Naive thymus-derived CD4-positive, alpha-beta T cell (primary cell): ENCODE data around the gene CD300C. TPM values are rescaled to one million over a fixed set of nuclear protein-coding genes. Genes with fewer than 3 reads are reported as not detected.
"Not testable (repeated sequence)": the region's sequence is repeated elsewhere in the genome, so short reads cannot be mapped to it uniquely, and the experiment has no call there.

Experiments
- ATAC-seq: fragments of 150-1000 bp; cut with Tn5 transposase; 2 replicates; pipeline ENCODE4 v1.10.0; 2021; ENCODE audit warnings: mild to moderate bottlenecking, moderate library complexity
- CTCF ChIA-PET: fragments of 350-600 bp; sonication (Branson Sonifier 250); formaldehyde crosslinking; loops from one replicate; lab custom pipeline; 2021; ENCODE audit warnings: antibody characterized with exemption; lab: Charles Lee
- POLR2A ChIA-PET: fragments of 350-600 bp; sonication (Branson Sonifier 250); formaldehyde crosslinking; loops from one replicate; lab custom pipeline; 2021; ENCODE audit warnings: antibody characterized with exemption, inconsistent platforms; lab: Charles Lee
- DNase-seq, 9 donors: peaks; one replicate each; pipeline versions ENCODE4 v3.0.0 to v3.0.0-alpha.2; 2020 to 2022; ENCODE audit warnings: mixed read lengths in 1 of 9
- H3K27ac ChIP-seq: one replicate; pipeline ENCODE4 v1.7.0; 2013; ENCODE audit warnings: mild to moderate bottlenecking, low read depth, low read length, moderate library complexity
- H3K27me3 ChIP-seq, 2 donors: one replicate each; pipeline ENCODE4 v1.7.0; 2013; ENCODE audit warnings: low read length in 2 of 2, mild to moderate bottlenecking in 2 of 2, moderate library complexity in 2 of 2; ENCODE audit not compliant: control insufficient read depth in 2 of 2, insufficient read depth in 2 of 2
- H3K36me3 ChIP-seq, 3 experiments: 1 replicate in 2 of 3; 2 replicates in 1 of 3; pipeline ENCODE4 v1.7.0; 2013; ENCODE audit warnings: low read length in 3 of 3, mild to moderate bottlenecking in 3 of 3, moderate library complexity in 1 of 3; ENCODE audit not compliant: insufficient read depth in 3 of 3, control insufficient read depth in 2 of 3
- H3K4me1 ChIP-seq, 2 donors: one replicate each; pipeline ENCODE4 v1.7.0; 2013; ENCODE audit warnings: low read length in 2 of 2, mild to moderate bottlenecking in 2 of 2, moderate library complexity in 1 of 2; ENCODE audit not compliant: control insufficient read depth in 2 of 2, insufficient read depth in 2 of 2
- H3K4me3 ChIP-seq: 2 replicates; pipeline ENCODE4 v1.7.0; 2013; ENCODE audit warnings: mild to moderate bottlenecking, low read length
- H3K9me3 ChIP-seq, 3 experiments: 1 replicate in 2 of 3; 2 replicates in 1 of 3; pipeline ENCODE4 v1.7.0; 2013; ENCODE audit warnings: low read length in 3 of 3; ENCODE audit not compliant: control insufficient read depth in 2 of 3
- H3K27ac Mint-ChIP-seq, 9 donors: one replicate each; pipeline ENCODE4 v1.8.0; 2020 to 2022; ENCODE audit warnings: mixed read lengths in 9 of 9, mild to moderate bottlenecking in 8 of 9, moderate library complexity in 5 of 9, inconsistent platforms in 2 of 9
- H3K27me3 Mint-ChIP-seq, 5 donors: one replicate each; pipeline ENCODE4 v1.8.0; 2021 to 2022; ENCODE audit warnings: mixed read lengths in 5 of 5, mild to moderate bottlenecking in 1 of 5
- H3K36me3 Mint-ChIP-seq, 5 donors: one replicate each; pipeline ENCODE4 v1.8.0; 2020 to 2022; ENCODE audit warnings: mixed read lengths in 5 of 5, mild to moderate bottlenecking in 3 of 5, inconsistent platforms in 1 of 5
- H3K4me1 Mint-ChIP-seq, 7 donors: one replicate each; pipeline ENCODE4 v1.8.0; 2020 to 2022; ENCODE audit warnings: mixed read lengths in 7 of 7, mild to moderate bottlenecking in 3 of 7, inconsistent platforms in 1 of 7
- H3K4me3 Mint-ChIP-seq, 10 donors: one replicate each; pipeline ENCODE4 v1.8.0; 2020 to 2022; ENCODE audit warnings: mild to moderate bottlenecking in 10 of 10, mixed read lengths in 10 of 10, moderate library complexity in 6 of 10, inconsistent platforms in 2 of 10
- H3K9me3 Mint-ChIP-seq, 11 donors: one replicate each; pipeline ENCODE4 v1.8.0; 2020 to 2022; ENCODE audit warnings: mixed read lengths in 11 of 11, mild to moderate bottlenecking in 4 of 11, inconsistent platforms in 1 of 11, moderate library complexity in 1 of 11
- intact Hi-C, 2 donors: fragments of 100-400 bp; cut with micrococcal nuclease; formaldehyde crosslinking; loops; one replicate each; pipeline ENCODE4 v1.15.1; 2023
- polyA plus RNA-seq, 2 donors: library from polyadenylated mRNA; unstranded; fragments of 300-500 nt; fragmentation: Illumina TruSeq; gene quantifications; one replicate each; pipeline ENCODE4 v1.2.3, GENCODE V29; 2021
- total RNA-seq, 6 experiments: library from RNA in 5 of 6; stranded (reverse) in 5 of 6; gene quantifications; 1 replicate in 5 of 6; 2 replicates in 1 of 6; pipeline ENCODE4 v1.2.3 and lab custom pipeline; 2021 to 2026

The CD300C gene
- total and polyA plus RNA-seq, 7 experiments from 2014 or later, result 0.22 to 20.5 (median 0.58) TPM; not detected in 2

- intact Hi-C loops, result no loop called here
- H3K4me1 ChIP-seq, result no peaks in the 10 kb centered on the region
- no peak overlapping the region for H3K27ac ChIP-seq
- H3K27me3 ChIP-seq, result no peaks in the 10 kb centered on the region
- Mint-ChIP-seq H3K27me3 (peaks cover 7 to 27% (median 16%) of the 10 kb centered on the region in 5 donors), H3K9me3 (peaks cover 2 to 16% (median 10%) of the 10 kb centered on the region in 11 donors), H3K4me3 (no peak overlapping the region), H3K36me3 (peaks cover 0 to 12% (median 0%) of the 10 kb centered on the region in 5 donors), H3K27ac (no peak overlapping the region), H3K4me1 (peaks cover 0 to 10% (median 0%) of the 10 kb centered on the region in 7 donors)
- DNase-seq (peak in 1 of 9 donors; percentile 53), ATAC-seq (peak; percentile 87)
- no peaks in the 10 kb centered on the region for H3K9me3 ChIP-seq
- H3K36me3 ChIP-seq, result no peaks in the 10 kb centered on the region
- no peak overlapping the region for H3K4me3 ChIP-seq
- ChIA-PET POLR2A (no interaction called here), CTCF (no interaction called here)
Measured at GRCh38 chr17:74512624-74513091, 33.3 kb downstream of the CD300C start.

- ATAC-seq (no peak), DNase-seq (no peak)
- Mint-ChIP-seq H3K27me3 (peaks cover 4 to 26% (median 14%) of the 10 kb centered on the region in 5 donors), H3K4me3 (no peak overlapping the region), H3K9me3 (peaks cover 0 to 12% (median 9%) of the 10 kb centered on the region in 11 donors), H3K27ac (peak overlapping the region in 1 of 9 donors; percentile 15), H3K36me3 (peaks cover 0 to 12% (median 0%) of the 10 kb centered on the region in 5 donors), H3K4me1 (peaks cover 0 to 10% (median 0%) of the 10 kb centered on the region in 7 donors)
- ChIA-PET POLR2A (no interaction called here), CTCF (no interaction called here)
- H3K27ac ChIP-seq, result no peak overlapping the region
- no peaks in the 10 kb centered on the region for H3K36me3 ChIP-seq
- no peaks in the 10 kb centered on the region for H3K4me1 ChIP-seq
- H3K4me3 ChIP-seq, result no peak overlapping the region
- intact Hi-C loops, result no loop called here
- no peaks in the 10 kb centered on the region for H3K9me3 ChIP-seq
- H3K27me3 ChIP-seq, result no peaks in the 10 kb centered on the region
Measured at GRCh38 chr17:74512036-74512435, 33.9 kb downstream of the CD300C start.

GRCh38 chr17:74508156-74508555 is 37.8 kb downstream of the CD300C start:
- intact Hi-C loops, result no loop called here
- H3K4me1 ChIP-seq, result no peaks in the 10 kb centered on the region
- POLR2A ChIA-PET, result no interaction called here

GRCh38 chr17:74503949-74504348 is 42.0 kb downstream of the CD300C start:
- H3K27me3 Mint-ChIP-seq, result peaks cover 0 to 11% (median 0%) of the 10 kb centered on the region in 5 donors
- H3K4me3 ChIP-seq, H3K27ac ChIP-seq, H3K27me3 ChIP-seq, H3K4me1 ChIP-seq, intact Hi-C loops, CTCF ChIA-PET, H3K4me1 Mint-ChIP-seq, H3K27ac Mint-ChIP-seq, ATAC-seq, H3K9me3 ChIP-seq, H3K9me3 Mint-ChIP-seq, H3K4me3 Mint-ChIP-seq, POLR2A ChIA-PET, H3K36me3 Mint-ChIP-seq, DNase-seq, H3K36me3 ChIP-seq: not testable (repeated sequence)

More at GRCh38 chr17:74508156-74508555, 37.8 kb downstream of the CD300C start:
- no peak overlapping the region for H3K27ac Mint-ChIP-seq
- DNase-seq, result no peak
- CTCF ChIA-PET, result no interaction called here
- H3K4me3 ChIP-seq, result no peak overlapping the region
- H3K27me3 Mint-ChIP-seq, result peaks cover 0 to 13% (median 9%) of the 10 kb centered on the region in 5 donors
- no peaks in the 10 kb centered on the region for H3K9me3 ChIP-seq
- no peaks in the 10 kb centered on the region for H3K36me3 ChIP-seq
- H3K27me3 ChIP-seq, result no peaks in the 10 kb centered on the region
- H3K27ac ChIP-seq, result no peak overlapping the region
- ATAC-seq, result no peak
- H3K4me3 Mint-ChIP-seq, result no peak overlapping the region
- H3K36me3 Mint-ChIP-seq, result no peaks in the 10 kb centered on the region
- H3K9me3 Mint-ChIP-seq, result no peaks in the 10 kb centered on the region
- no peaks in the 10 kb centered on the region for H3K4me1 Mint-ChIP-seq

- H3K4me3 Mint-ChIP-seq, result no peak overlapping the region
- DNase-seq, result no peak
- H3K4me3 ChIP-seq, result no peak overlapping the region
- H3K27ac ChIP-seq, result no peak overlapping the region
- H3K36me3 ChIP-seq, result no peaks in the 10 kb centered on the region
- H3K27me3 Mint-ChIP-seq, result peaks cover 0 to 8% (median 0%) of the 10 kb centered on the region in 5 donors
- H3K9me3 Mint-ChIP-seq, result no peaks in the 10 kb centered on the region
- no peaks in the 10 kb centered on the region for H3K27me3 ChIP-seq
- no peaks in the 10 kb centered on the region for H3K36me3 Mint-ChIP-seq
- H3K4me1 Mint-ChIP-seq, result no peaks in the 10 kb centered on the region
- no peak overlapping the region for H3K27ac Mint-ChIP-seq
- POLR2A ChIA-PET, result no interaction called here
- ATAC-seq, result no peak
- intact Hi-C loops, result no loop called here
- CTCF ChIA-PET, result interaction anchor here (1.0 kb wide), 1 partner anchor 9 kb away, joined by 3 read pairs; no protein-coding TSS in a partner anchor
- H3K4me1 ChIP-seq, result no peaks in the 10 kb centered on the region
- no peaks in the 10 kb centered on the region for H3K9me3 ChIP-seq
Measured at GRCh38 chr17:74502861-74503260, 43.1 kb downstream of the CD300C start.

GRCh38 chr17:74499992-74500391 is 45.9 kb downstream of the CD300C start:
- Mint-ChIP-seq H3K9me3 (no peaks in the 10 kb centered on the region), H3K4me1 (peaks cover 0 to 2% (median 0%) of the 10 kb centered on the region in 7 donors), H3K4me3 (no peak overlapping the region), H3K27ac (peak overlapping the region in 1 of 9 donors; percentile 5), H3K27me3 (peaks cover 0 to 13% (median 0%) of the 10 kb centered on the region in 5 donors), H3K36me3 (no peaks in the 10 kb centered on the region)
- CTCF ChIA-PET, result interaction anchor here (1.4 kb wide), 1 partner anchor 137 kb away, joined by 4 read pairs; no protein-coding TSS in a partner anchor
- H3K27me3 ChIP-seq, result no peaks in the 10 kb centered on the region
- H3K9me3 ChIP-seq, result no peaks in the 10 kb centered on the region
- no peaks in the 10 kb centered on the region for H3K36me3 ChIP-seq
- no peak for DNase-seq
- no peak overlapping the region for H3K4me3 ChIP-seq
- no peaks in the 10 kb centered on the region for H3K4me1 ChIP-seq
- ATAC-seq, result no peak
- POLR2A ChIA-PET, result interaction anchor here (0.7 kb wide), 1 partner anchor 145 kb away, joined by 4 read pairs; no protein-coding TSS in a partner anchor
- H3K27ac ChIP-seq, result no peak overlapping the region
- intact Hi-C loops, result loop anchor here in 1 of 2 donors (10.0 kb wide), 2 partner anchors 65 to 195 kb away; partner anchors contain the start of gene GPRC5C

GRCh38 chr17:74497471-74497870 is 48.4 kb downstream of the CD300C start:
- no peaks in the 10 kb centered on the region for H3K36me3 Mint-ChIP-seq
- H3K4me3 Mint-ChIP-seq, result no peak overlapping the region
- Histone ChIP-seq H3K36me3 (no peaks in the 10 kb centered on the region), H3K4me3 (no peak overlapping the region), H3K27me3 (no peaks in the 10 kb centered on the region), H3K9me3 (no peaks in the 10 kb centered on the region), H3K4me1 (peaks cover 0 to 9% of the 10 kb centered on the region in 2 donors), H3K27ac (no peak overlapping the region)
- H3K4me1 Mint-ChIP-seq, result peaks cover 0 to 8% (median 2%) of the 10 kb centered on the region in 7 donors
- ATAC-seq (no peak), DNase-seq (no peak)
- H3K27me3 Mint-ChIP-seq, result peaks cover 0 to 13% (median 0%) of the 10 kb centered on the region in 5 donors
- ChIA-PET POLR2A (no interaction called here), CTCF (interaction anchor here (1.9 to 2.5 kb wide), 2 partner anchors 116 to 119 kb away, joined by 7 to 19 read pairs; no protein-coding TSS in a partner anchor)
- intact Hi-C loops, result loop anchor here in 1 of 2 donors (10.0 kb wide), 2 partner anchors 63 to 193 kb away; partner anchors contain the start of gene GPRC5C
- H3K9me3 Mint-ChIP-seq, result no peaks in the 10 kb centered on the region
- no peak overlapping the region for H3K27ac Mint-ChIP-seq
